HG02610 (cell line): Measurements from ENCODE around the gene ENPP5.

Experiments
- ATAC-seq: cut with Tn5 transposase; IDR thresholded peaks from one replicate; pipeline ENCODE4 v1.9.1; 2021; ENCODE audit warnings: mild to moderate bottlenecking, moderate library complexity; ENCODE audit not compliant: unreplicated experiment

The ENPP5 gene

GRCh38 chr6:46115634-46116033 lies 55.1 kb downstream of the ENPP5 start:
- no peak for ATAC-seq

DNA sequence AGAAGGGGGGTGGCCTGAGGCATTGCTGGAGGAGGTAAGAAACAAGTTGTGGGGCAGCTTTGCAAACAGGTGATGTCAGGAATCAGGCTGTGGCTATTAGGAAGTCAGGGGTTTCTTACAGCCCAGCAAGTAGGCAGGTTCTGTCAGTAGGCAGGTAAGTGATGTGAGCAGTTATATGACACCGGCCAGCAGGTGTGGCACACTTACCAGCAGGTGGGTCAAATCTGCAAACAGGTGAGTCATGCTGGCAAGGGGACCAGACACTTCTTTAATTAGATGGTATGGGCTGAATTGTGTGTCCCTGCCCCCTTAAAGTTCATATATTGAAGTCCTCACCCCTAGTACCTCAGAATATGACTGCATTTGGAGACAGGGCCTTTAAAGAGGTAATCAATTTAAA lies 57.4 kb downstream of the ENPP5 start:
- no peak for ATAC-seq
